IMR-90 (cell line): ENCODE measurements around the gene CGREF1. TPM values are rescaled to one million over a fixed set of nuclear protein-coding genes. Genes with fewer than 3 reads are reported as not detected.

Source experiments
- ATAC-seq: fragments of 200-7000 bp; cut with Tn5 transposase; 2 replicates; pipeline ENCODE4 v1.9.1; 2020; ENCODE audit warnings: low read depth, mild to moderate bottlenecking, moderate library complexity
- BruUV-seq: library from RNA; stranded (reverse); fragments of 400-500 nt; replicated peaks from 2 replicates; lab custom pipeline; 2021; lab: Mats Ljungman, UMichigan
- CTCF ChIA-PET: fragments of 300-600 bp; formaldehyde crosslinking; extraction: SDS; loops from one replicate; lab custom pipeline; 2021; ENCODE audit warnings: antibody characterized with exemption; lab: Yijun Ruan, JAX
- POLR2A ChIA-PET: fragments of 300-600 bp; sonication (Branson Sonifier 250); formaldehyde crosslinking; loops from one replicate; lab custom pipeline; 2022; ENCODE audit warnings: antibody characterized with exemption; ENCODE audit not compliant: unreplicated experiment; lab: Charles Lee
- DNase-seq: peaks from one replicate; pipeline ENCODE4 v3.0.0; 2013
- H2AFZ ChIP-seq: replicated peaks from 2 replicates; pipeline ENCODE3; 2013; ENCODE audit warnings: low read length, mild to moderate bottlenecking; ENCODE audit not compliant: poor library complexity
- H2AK5ac ChIP-seq: 2 replicates; pipeline ENCODE4 v1.6.1; 2013; ENCODE audit warnings: low read depth, low read length, inconsistent platforms
- H2AK9ac ChIP-seq: replicated peaks from 2 replicates; pipeline ENCODE3; 2013; ENCODE audit warnings: mild to moderate bottlenecking, low read depth, low read length, moderate library complexity; ENCODE audit not compliant: poor library complexity
- H2BK120ac ChIP-seq: 2 replicates; pipeline ENCODE4 v1.6.1; 2013; ENCODE audit warnings: low read depth, low read length, inconsistent platforms
- H2BK15ac ChIP-seq: 3 replicates; pipeline ENCODE4 v1.6.1; 2013; ENCODE audit warnings: low read depth, low read length, inconsistent platforms
- H2BK20ac ChIP-seq: 2 replicates; pipeline ENCODE4 v1.6.1; 2013; ENCODE audit warnings: low read depth, mild to moderate bottlenecking, inconsistent platforms, low read length, moderate library complexity
- H2BK5ac ChIP-seq: 2 replicates; pipeline ENCODE4 v1.6.1; 2013; ENCODE audit warnings: mild to moderate bottlenecking, low read depth, low read length, inconsistent platforms; ENCODE audit not compliant: poor library complexity, severe bottlenecking
- H3K14ac ChIP-seq: replicated peaks from 2 replicates; pipeline ENCODE4 v1.6.1; 2013; ENCODE audit warnings: low read depth, low read length, inconsistent platforms
- H3K18ac ChIP-seq: 2 replicates; pipeline ENCODE4 v1.6.1; 2013; ENCODE audit warnings: low read depth, low read length, control low read depth
- H3K23ac ChIP-seq: 2 replicates; pipeline ENCODE4 v1.6.1; 2013; ENCODE audit warnings: low read depth, low read length, inconsistent platforms
- H3K27ac ChIP-seq: 2 replicates; pipeline ENCODE4 v1.5.1; 2013; ENCODE audit warnings: mild to moderate bottlenecking, control low read depth, low read length; ENCODE audit not compliant: insufficient read depth
- H3K27me3 ChIP-seq: 2 replicates; pipeline ENCODE4 v1.6.1; 2013; ENCODE audit warnings: low read length; ENCODE audit not compliant: control insufficient read depth, insufficient read depth
- H3K36me3 ChIP-seq: 2 replicates; pipeline ENCODE4 v1.6.1; 2013; ENCODE audit warnings: low read length, mixed read lengths; ENCODE audit not compliant: control insufficient read depth, insufficient read depth
- H3K4ac ChIP-seq: 2 replicates; pipeline ENCODE4 v1.6.1; 2013; ENCODE audit warnings: low read depth, low read length, inconsistent platforms
- H3K4me1 ChIP-seq: 2 replicates; pipeline ENCODE4 v1.6.1; 2013; ENCODE audit warnings: low read length, mixed read lengths; ENCODE audit not compliant: control insufficient read depth, insufficient read depth
- H3K4me2 ChIP-seq: 2 replicates; pipeline ENCODE4 v1.6.1; 2013; ENCODE audit warnings: low read depth, mild to moderate bottlenecking, control low read depth, low read length, moderate library complexity
- H3K4me3 ChIP-seq: 2 replicates; pipeline ENCODE4 v1.5.1; 2013; ENCODE audit warnings: low read depth, mild to moderate bottlenecking, control low read depth, low read length, moderate library complexity; ENCODE audit not compliant: insufficient read depth
- H3K56ac ChIP-seq: 2 replicates; pipeline ENCODE4 v1.6.1; 2013; ENCODE audit warnings: low read length, inconsistent platforms; ENCODE audit not compliant: insufficient read depth; ENCODE audit errors: extremely low read depth
- H3K79me1 ChIP-seq, 2 experiments: 2 replicates each; pipeline ENCODE4 v1.6.1; 2013; ENCODE audit warnings: low read length in 2 of 2, inconsistent platforms in 1 of 2, low read depth in 1 of 2
- H3K9ac ChIP-seq: 2 replicates; pipeline ENCODE4 v1.6.1; 2013; ENCODE audit warnings: low read depth, low read length, control low read depth
- H3K9me1 ChIP-seq: 2 replicates; pipeline ENCODE4 v1.6.1; 2013; ENCODE audit warnings: low read length, inconsistent platforms; ENCODE audit not compliant: insufficient read depth
- H3K9me3 ChIP-seq: 2 replicates; pipeline ENCODE4 v1.6.1; 2013; ENCODE audit warnings: low read length; ENCODE audit not compliant: control insufficient read depth, insufficient read depth
- H4K20me1 ChIP-seq: 2 replicates; pipeline ENCODE4 v1.6.1; 2013; ENCODE audit warnings: low read length, inconsistent platforms; ENCODE audit not compliant: insufficient read depth
- H4K5ac ChIP-seq: 2 replicates; pipeline ENCODE4 v1.6.1; 2013; ENCODE audit warnings: mild to moderate bottlenecking, low read depth, low read length, control low read depth
- H4K8ac ChIP-seq, 2 experiments: 2 replicates each; pipeline ENCODE4 v1.6.1; 2013; ENCODE audit warnings: low read depth in 2 of 2, low read length in 2 of 2, control low read depth in 1 of 2, inconsistent platforms in 1 of 2
- H4K91ac ChIP-seq: 2 replicates; pipeline ENCODE4 v1.6.1; 2013; ENCODE audit warnings: low read depth, low read length, inconsistent platforms; ENCODE audit not compliant: insufficient read depth
- MAZ ChIP-seq: IDR thresholded peaks from 2 replicates; pipeline ENCODE4 v1.6.1; 2012; ENCODE audit warnings: low read depth, mild to moderate bottlenecking, low read length, improper control_type of control experiment, moderate library complexity, borderline replicate concordance
- MXI1 ChIP-seq: IDR thresholded peaks from 2 replicates; pipeline ENCODE4 v1.6.1; 2012; ENCODE audit warnings: low read depth, mild to moderate bottlenecking, low read length, moderate library complexity, borderline replicate concordance
- RCOR1 ChIP-seq: IDR thresholded peaks from 2 replicates; pipeline ENCODE4 v1.6.1; 2012; ENCODE audit warnings: mild to moderate bottlenecking, low read length, improper control_type of control experiment; ENCODE audit not compliant: insufficient replicate concordance
- WGBS, 2 experiments: methylation state at CpG; one replicate each; pipeline versions ENCODE4 v1.1.5 to v1.1.7; 2013; ENCODE audit warnings: missing lambda C conversion rate in 2 of 2; ENCODE audit not compliant: insufficient read length in 1 of 2; ENCODE audit errors: extremely low coverage in 2 of 2; 5-methylcytosine and 5-hydroxymethylcytosine counted together
- dilution Hi-C: fragments of 300-500 bp; cut with HindIII; formaldehyde crosslinking; loops from one replicate; pipeline ENCODE4 v1.14.3; 2018; ENCODE audit warnings: low sequenced_read_pairs; ENCODE audit not compliant: unreplicated experiment
- in situ Hi-C: fragments of 300-500 bp; cut with MboI; formaldehyde crosslinking; loops from 3 replicates; pipeline ENCODE4 v1.14.3; 2019; ENCODE audit warnings: low sequenced_read_pairs, inconsistent platforms, mixed read lengths
- intact Hi-C: fragments of 100-400 bp; cut with micrococcal nuclease; formaldehyde crosslinking; loops from 2 replicates; pipeline ENCODE4 v1.10.0; 2022
- polyA plus RNA-seq, 3 experiments: library from polyadenylated mRNA; depleted of rRNA; stranded (reverse); fragments of >200 nt; gene quantifications; 2 replicates each; pipeline ENCODE4 v1.2.3, GENCODE V29; 2012; ENCODE audit warnings: low replicate concordance in 1 of 3
- total RNA-seq: library from RNA; depleted of rRNA; stranded (reverse); fragments of >200 nt; gene quantifications from 2 replicates; pipeline ENCODE4 v1.2.3, GENCODE V29; 2012

CGREF1 gene
- total and polyA plus RNA-seq, 2 of the 4 experiments (the other 2 are of a cell fraction), result 0.54 to 1.3 TPM

GRCh38 chr2:27100036-27100435 lies 18.9 kb downstream of the CGREF1 start:
- no peaks in the 10 kb centered on the region for H3K36me3 ChIP-seq
- dilution Hi-C loops (no loop called here), intact Hi-C loops (no loop called here), in situ Hi-C loops (loop anchor here (5.0 kb wide), 1 partner anchor 97 kb away; no protein-coding TSS in a partner anchor)
- no peak overlapping the region for H3K56ac ChIP-seq
- H3K9me1 ChIP-seq, result peaks cover 7% of the 10 kb centered on the region; the same call in 1 of the 2 replicates
- no peak overlapping the region for H2AK5ac ChIP-seq
- H3K4me1 ChIP-seq, result 0 out of 2 replicates have a peak, but pooled peaks cover 3% of the 10 kb centered on the region
- no peak overlapping the region for H2BK120ac ChIP-seq
- ChIA-PET CTCF (interaction anchor here (0.8 to 1.7 kb wide), 3 partner anchors 91 to 203 kb away, joined by 3 to 4 read pairs (median 3); no protein-coding TSS in a partner anchor), POLR2A (no interaction called here)
- H2AFZ ChIP-seq, result no peak overlapping the region
- no peak for TF ChIP-seq RCOR1
- no peak for TF ChIP-seq MAZ
- TF ChIP-seq MXI1, result no peak
- no peak overlapping the region for H2AK9ac ChIP-seq
- H2BK15ac ChIP-seq, result no peak overlapping the region
- no peak overlapping the region for H4K5ac ChIP-seq
- no peak overlapping the region for H3K27ac ChIP-seq
- H3K9ac ChIP-seq, result no peak overlapping the region
- BruUV-seq, result no TSS peak
- H2BK20ac ChIP-seq, result no peak overlapping the region
- H3K14ac ChIP-seq, result no peak overlapping the region
- H4K8ac ChIP-seq, result no peak overlapping the region
- WGBS, 2 experiments, result 71% methylated on average over 3 of the region's 10 CpGs; no CpG with 5 or more reads in 1 of the 2 experiments
- no peak overlapping the region for H3K4ac ChIP-seq
- peaks cover 28% of the 10 kb centered on the region for H3K27me3 ChIP-seq
- DNase-seq (no peak), ATAC-seq (no peak)
- no peak overlapping the region for H3K4me3 ChIP-seq
- H3K79me1 ChIP-seq, result no peaks in the 10 kb centered on the region
- no peak overlapping the region for H4K91ac ChIP-seq
- no peak overlapping the region for H3K4me2 ChIP-seq
- H2BK5ac ChIP-seq, result no peak overlapping the region
- no peak overlapping the region for H3K18ac ChIP-seq
- no peak overlapping the region for H3K23ac ChIP-seq
- no peaks in the 10 kb centered on the region for H3K9me3 ChIP-seq
- no peaks in the 10 kb centered on the region for H4K20me1 ChIP-seq
